ENCODE data around the gene RGL2. TPM values are rescaled to one million over a fixed set of nuclear protein-coding genes. Genes with fewer than 3 reads are reported as not detected.

Gene RGL2
- polyA plus RNA-seq, 1 donor from 2014 or later: 120 TPM

DNA sequence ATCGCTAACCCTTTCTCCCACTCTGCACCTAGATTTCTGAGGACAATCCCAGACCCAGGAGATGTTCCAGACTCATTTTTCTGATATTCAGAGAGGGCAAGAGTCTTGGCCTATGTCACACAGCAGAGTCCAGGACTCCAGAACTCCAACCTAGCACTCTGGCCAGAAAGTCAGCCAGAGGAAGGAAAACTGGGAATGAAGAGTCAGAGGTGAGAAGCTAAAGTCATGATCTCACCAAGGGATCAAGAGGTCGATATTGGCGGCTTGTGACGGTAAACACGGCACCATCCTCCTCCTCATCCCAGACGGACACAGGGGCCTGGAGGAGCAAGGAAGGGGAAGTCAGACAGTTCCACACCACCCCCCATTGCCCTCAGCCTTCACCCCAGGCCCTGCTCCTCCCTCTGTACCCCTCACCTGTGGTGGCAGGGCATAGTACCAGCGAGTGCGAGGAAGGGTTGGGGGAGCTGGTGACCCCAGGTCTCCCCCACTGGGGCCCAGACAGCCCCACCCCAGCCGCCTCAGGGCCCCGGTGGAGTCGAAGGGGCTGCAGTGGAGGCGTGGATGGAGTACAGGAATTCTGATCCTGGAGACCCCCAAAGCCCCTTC is 1.8 kb downstream of the RGL2 start (continued):
- TF ChIP-seq POLR2AphosphoS5 (IDR thresholded peaks at IDR 0.05): no peak

DNA sequence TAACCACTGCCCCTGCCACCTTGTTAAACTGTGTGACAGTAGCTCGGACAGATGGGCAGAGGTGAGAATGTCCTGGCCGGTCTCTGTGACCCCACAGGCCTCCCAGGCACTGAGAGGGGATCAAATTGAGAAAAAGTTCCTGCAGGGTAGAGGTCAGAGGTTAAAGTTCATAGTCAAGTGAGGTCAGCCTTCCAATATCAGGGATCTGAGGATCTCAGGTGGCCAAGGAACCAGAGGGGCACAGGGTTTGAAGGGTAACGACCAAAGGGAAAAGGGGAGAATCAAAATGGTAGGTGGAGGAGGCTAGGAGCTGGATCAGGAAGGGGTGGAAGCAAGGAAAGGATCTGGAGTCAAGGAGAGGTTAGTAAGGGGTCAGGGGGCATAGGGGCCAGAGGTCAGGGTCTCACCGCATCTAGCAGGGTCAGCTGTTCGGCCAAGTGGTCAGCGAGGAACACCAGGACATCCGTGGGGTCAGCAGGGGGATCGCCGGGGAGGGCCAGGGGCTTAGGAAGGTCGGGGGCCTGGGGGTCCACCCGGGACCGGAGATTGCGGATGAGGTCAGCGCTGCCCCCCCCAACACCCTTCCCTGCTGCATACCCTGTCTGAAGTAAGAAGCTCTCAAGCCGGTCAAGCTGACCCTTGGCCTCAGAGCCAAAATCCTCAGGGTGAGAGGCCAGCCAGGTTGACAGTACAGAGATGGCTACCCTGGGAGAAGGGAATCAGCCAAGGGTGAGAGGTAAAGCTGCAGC is 2.9 kb downstream of the RGL2 start:
- Histone ChIP-seq H3K27me3 (ENCODE audit: insufficient read depth, low read depth, low read length) (no peaks in the 10 kb centered on the region), H3K9me3 (ENCODE audit: low read length) (no peaks in the 10 kb centered on the region), H3F3A (ENCODE audit: insufficient read depth, low read length, poor library complexity, severe bottlenecking) (no peaks in the 10 kb centered on the region), H2AFZ (ENCODE audit: low read depth, low read length) (no peak overlapping the region), H3K9ac (ENCODE audit: low read length) (no peak overlapping the region), H3K27ac (ENCODE audit: low read length) (no peak overlapping the region), H3K79me2 (replicated peaks; ENCODE audit: insufficient read depth, low read length) (peaks cover 2% of the 10 kb centered on the region), H3K36me3 (ENCODE audit: insufficient read depth, low read length) (no peaks in the 10 kb centered on the region), H4K20me1 (ENCODE audit: insufficient read depth) (no peaks in the 10 kb centered on the region), H3K4me2 (ENCODE audit: low read length) (no peak overlapping the region), H3K9me2 (ENCODE audit: insufficient read depth, low read length) (no peaks in the 10 kb centered on the region), H3K4me3 (ENCODE audit: low read length) (no peak overlapping the region)
- no peak for TF ChIP-seq RAD21 (conservative IDR thresholded peaks at IDR 0.05)

DNA sequence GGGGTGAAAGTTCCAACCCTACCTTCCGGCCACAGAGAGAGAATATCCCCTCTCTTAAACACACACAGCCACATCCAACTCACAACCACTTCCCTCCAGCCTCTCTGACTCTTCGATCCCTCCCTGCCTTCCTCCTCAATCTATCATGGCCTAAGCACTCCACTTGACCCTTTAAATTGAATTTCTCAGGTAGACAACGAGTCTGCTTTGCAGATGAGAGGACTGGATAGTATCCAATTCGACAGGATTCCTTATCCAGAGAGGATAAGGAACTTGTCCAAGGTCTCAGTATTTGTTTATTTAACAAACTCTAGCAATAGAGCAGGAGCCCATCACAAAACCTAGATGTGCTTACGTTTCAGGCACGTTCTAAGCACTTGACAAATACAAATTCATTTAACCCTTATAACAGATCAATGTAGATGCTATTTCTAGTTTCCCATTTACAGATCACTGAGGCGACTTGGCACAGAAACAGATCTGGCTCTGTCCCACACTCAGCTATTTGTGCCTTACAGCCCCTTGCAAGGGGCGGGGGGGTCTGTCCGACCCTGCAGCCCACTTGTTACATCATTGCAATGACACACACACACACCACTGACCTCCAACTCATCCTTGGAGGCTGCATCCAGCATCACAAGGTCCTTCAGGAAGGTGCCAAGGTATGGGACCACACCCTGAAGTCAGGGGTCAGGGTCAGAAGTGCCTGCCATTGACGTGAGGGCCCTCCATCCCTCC is 4.5 kb downstream of the RGL2 start:
- TF ChIP-seq RAD21 (conservative IDR thresholded peaks at IDR 0.05) (no peak), SMC3 (conservative IDR thresholded peaks at IDR 0.05; ENCODE audit: poor library complexity) (no peak), TAF1 (IDR thresholded peaks at IDR 0.05; ENCODE audit: low read depth) (no peak)
- TF ChIP-seq, protein P1, sequence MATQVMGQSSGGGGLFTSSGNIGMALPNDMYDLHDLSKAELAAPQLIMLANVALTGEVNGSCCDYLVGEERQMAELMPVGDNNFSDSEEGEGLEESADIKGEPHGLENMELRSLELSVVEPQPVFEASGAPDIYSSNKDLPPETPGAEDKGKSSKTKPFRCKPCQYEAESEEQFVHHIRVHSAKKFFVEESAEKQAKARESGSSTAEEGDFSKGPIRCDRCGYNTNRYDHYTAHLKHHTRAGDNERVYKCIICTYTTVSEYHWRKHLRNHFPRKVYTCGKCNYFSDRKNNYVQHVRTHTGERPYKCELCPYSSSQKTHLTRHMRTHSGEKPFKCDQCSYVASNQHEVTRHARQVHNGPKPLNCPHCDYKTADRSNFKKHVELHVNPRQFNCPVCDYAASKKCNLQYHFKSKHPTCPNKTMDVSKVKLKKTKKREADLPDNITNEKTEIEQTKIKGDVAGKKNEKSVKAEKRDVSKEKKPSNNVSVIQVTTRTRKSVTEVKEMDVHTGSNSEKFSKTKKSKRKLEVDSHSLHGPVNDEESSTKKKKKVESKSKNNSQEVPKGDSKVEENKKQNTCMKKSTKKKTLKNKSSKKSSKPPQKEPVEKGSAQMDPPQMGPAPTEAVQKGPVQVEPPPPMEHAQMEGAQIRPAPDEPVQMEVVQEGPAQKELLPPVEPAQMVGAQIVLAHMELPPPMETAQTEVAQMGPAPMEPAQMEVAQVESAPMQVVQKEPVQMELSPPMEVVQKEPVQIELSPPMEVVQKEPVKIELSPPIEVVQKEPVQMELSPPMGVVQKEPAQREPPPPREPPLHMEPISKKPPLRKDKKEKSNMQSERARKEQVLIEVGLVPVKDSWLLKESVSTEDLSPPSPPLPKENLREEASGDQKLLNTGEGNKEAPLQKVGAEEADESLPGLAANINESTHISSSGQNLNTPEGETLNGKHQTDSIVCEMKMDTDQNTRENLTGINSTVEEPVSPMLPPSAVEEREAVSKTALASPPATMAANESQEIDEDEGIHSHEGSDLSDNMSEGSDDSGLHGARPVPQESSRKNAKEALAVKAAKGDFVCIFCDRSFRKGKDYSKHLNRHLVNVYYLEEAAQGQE (IDR thresholded peaks at IDR 0.05; ENCODE audit: borderline replicate concordance): no peak
- TF ChIP-seq, protein P2, sequence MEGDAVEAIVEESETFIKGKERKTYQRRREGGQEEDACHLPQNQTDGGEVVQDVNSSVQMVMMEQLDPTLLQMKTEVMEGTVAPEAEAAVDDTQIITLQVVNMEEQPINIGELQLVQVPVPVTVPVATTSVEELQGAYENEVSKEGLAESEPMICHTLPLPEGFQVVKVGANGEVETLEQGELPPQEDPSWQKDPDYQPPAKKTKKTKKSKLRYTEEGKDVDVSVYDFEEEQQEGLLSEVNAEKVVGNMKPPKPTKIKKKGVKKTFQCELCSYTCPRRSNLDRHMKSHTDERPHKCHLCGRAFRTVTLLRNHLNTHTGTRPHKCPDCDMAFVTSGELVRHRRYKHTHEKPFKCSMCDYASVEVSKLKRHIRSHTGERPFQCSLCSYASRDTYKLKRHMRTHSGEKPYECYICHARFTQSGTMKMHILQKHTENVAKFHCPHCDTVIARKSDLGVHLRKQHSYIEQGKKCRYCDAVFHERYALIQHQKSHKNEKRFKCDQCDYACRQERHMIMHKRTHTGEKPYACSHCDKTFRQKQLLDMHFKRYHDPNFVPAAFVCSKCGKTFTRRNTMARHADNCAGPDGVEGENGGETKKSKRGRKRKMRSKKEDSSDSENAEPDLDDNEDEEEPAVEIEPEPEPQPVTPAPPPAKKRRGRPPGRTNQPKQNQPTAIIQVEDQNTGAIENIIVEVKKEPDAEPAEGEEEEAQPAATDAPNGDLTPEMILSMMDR (IDR thresholded peaks at IDR 0.05; ENCODE audit: poor library complexity, severe bottlenecking): no peak
- no peaks in the 10 kb centered on the region for H3F3A ChIP-seq (ENCODE audit: insufficient read depth, low read length, poor library complexity, severe bottlenecking)
- no peak overlapping the region for H3K9ac ChIP-seq (ENCODE audit: low read length)
- H3K79me2 ChIP-seq (replicated peaks; ENCODE audit: insufficient read depth, low read length): peaks cover 11% of the 10 kb centered on the region
- H3K9me2 ChIP-seq (ENCODE audit: insufficient read depth, low read length): no peaks in the 10 kb centered on the region
- no peak overlapping the region for H2AFZ ChIP-seq (ENCODE audit: low read depth, low read length)
- no peaks in the 10 kb centered on the region for H4K20me1 ChIP-seq (ENCODE audit: insufficient read depth)
- H3K4me2 ChIP-seq (ENCODE audit: low read length): no peak overlapping the region
- H3K27ac ChIP-seq (ENCODE audit: low read length): no peak overlapping the region
- H3K9me3 ChIP-seq (ENCODE audit: low read length): no peaks in the 10 kb centered on the region
- H3K27me3 ChIP-seq (ENCODE audit: insufficient read depth, low read depth, low read length): no peaks in the 10 kb centered on the region
- no peak overlapping the region for H3K4me3 ChIP-seq (ENCODE audit: low read length)
- no peaks in the 10 kb centered on the region for H3K36me3 ChIP-seq (ENCODE audit: insufficient read depth, low read length)

Measured in neural cell (in vitro differentiated cells).